HG02642 (cell line): Measurements from ENCODE around the gene HMGA1.

Source experiments
- ATAC-seq: cut with Tn5 transposase; IDR thresholded peaks from one replicate; pipeline ENCODE4 v1.9.1; 2021; ENCODE audit warnings: mild to moderate bottlenecking; ENCODE audit not compliant: unreplicated experiment, poor library complexity

HMGA1 gene

DNA sequence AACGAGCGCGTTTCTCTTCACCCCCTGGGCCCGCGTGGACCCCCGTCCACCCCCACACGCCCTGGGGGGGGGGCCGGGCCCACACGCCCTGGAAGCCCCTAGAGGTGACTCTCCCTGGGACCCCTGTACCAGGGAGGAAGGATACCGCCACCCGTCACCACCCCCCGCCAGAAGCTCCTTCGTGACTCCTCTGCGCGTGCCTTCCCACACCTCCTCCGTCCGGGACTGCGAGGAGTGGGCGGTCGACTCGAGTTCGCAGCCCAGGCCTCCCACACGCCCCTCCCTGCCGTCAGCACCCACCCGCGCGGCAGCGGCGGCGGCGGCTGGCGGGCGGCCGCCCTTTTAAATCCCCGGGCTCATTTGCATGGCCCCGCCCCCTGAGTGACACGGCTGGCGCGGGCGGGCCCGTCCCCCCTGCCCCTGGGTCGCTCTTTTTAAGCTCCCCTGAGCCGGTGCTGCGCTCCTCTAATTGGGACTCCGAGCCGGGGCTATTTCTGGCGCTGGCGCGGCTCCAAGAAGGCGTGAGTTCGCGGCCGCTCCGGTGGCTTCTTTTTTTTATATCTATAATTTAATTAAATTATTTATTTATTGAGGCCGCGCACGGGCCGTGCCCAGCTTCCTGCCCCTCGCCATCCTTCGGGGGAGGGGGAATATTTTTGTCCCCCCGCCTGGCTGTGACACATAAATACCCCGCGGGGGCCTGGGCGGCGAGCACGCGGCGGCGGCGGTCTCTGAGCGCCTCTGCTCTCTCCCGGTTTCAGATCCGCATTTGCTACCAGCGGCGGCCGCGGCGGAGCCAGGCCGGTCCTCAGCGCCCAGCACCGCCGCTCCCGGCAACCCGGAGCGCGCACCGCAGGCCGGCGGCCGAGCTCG is at the start of gene HMGA1:
Gene HMGA1 (plus strand): TSS at position 431 of the 873 bp plus-strand sequence. CDS start 3,908 bp downstream, outside the sequence.
- ATAC-seq = peak; percentile 63

- ATAC-seq = no peak
These were observed 46.7 kb upstream of the HMGA1 start for GRCh38 chr6:34189806-34190503.

GRCh38 chr6:34190504-34191122 is 46.1 kb upstream of the HMGA1 start:
- no peak for ATAC-seq

- no peak for ATAC-seq
These were observed 41.9 kb upstream of the HMGA1 start for GRCh38 chr6:34194772-34195171.

DNA sequence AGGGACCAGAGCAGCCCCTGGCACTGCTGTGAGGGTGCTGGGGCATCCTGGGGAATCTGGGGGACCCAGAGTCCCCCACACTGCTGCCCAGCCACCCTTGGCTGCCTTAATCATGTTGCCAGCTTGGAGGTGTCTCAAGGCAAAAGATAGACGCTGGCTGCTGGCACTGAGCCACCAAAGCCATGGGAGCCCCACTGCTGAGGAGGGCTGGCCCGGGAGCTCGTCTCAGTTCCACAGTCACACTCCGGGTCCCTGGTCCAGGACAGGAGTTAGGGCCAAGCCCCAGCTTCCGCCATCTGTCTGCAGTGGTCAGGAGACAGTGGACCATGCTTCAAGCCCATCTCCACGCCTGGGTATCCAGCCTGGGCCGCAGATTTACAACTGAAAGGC is 41.0 kb upstream of the HMGA1 start:
- ATAC-seq = no peak

DNA sequence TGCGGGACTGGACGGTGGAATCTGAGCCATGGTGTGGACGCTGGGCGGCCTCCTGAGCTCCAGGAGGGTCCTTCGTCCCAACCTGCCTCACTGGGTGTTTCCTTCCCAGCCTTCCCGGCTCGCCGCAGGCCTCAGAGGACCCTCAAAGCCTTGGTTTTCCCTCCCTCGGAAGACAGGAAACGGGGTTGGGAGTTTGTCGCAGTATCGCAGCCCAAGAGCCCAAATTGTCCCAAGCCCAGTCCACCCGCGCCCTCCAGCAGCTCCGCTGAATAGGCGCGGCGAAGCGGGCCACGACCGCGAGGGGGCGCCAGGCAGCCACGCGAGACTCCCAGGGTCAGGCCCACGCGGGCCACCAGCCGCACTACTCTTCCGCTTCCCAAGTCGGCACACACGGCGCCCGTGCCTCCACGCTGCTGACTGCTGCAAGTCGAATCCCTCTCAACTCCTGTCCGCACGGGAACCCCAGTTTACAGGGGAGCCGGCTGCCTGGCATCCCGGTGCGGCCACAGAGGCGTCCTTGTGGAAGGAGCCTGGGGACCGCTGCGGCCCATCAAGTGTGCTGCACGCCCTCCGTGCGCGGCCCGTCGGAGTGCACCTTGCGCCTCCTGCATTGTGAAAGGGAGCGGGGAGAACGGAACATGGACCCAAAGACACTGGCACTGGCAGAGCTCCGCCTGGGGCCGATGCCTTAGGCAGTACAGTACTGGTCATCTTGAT is 40.4 kb upstream of the HMGA1 start:
- peak; percentile 79 for ATAC-seq

- ATAC-seq = no peak
These were observed 39.9 kb upstream of the HMGA1 start for GRCh38 chr6:34196833-34197195.

DNA sequence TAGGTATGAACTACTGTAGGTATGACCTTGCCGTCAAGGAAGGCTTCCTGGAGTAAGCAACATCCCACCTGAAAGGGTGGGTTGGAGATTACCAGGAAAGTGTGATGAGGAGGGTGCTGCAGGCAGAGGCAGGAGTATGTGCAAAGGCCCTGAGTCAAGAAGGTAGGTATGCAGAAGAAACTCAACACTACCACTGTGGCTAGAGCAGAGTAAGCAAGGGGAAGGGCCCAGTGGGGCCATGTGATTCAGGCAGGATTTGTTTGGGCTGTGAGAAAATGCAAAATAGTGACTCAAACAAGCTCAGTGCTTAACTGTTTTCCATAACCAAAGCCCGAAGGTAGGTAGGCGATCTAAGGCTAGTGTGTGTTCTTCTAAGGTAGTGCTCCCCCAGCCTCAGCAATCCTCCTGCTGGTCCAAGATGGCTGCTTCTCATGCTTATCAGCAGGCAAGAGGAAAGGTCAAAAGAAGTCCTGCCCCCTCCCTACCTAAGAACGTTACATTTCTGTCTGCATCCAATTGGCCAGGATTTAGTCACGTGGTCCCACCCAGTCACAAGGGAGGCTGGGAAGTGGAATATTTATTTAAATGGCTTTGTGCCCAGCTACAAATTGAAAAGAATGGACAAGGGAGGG is 36.2 kb upstream of the HMGA1 start:
- ATAC-seq = no peak

DNA sequence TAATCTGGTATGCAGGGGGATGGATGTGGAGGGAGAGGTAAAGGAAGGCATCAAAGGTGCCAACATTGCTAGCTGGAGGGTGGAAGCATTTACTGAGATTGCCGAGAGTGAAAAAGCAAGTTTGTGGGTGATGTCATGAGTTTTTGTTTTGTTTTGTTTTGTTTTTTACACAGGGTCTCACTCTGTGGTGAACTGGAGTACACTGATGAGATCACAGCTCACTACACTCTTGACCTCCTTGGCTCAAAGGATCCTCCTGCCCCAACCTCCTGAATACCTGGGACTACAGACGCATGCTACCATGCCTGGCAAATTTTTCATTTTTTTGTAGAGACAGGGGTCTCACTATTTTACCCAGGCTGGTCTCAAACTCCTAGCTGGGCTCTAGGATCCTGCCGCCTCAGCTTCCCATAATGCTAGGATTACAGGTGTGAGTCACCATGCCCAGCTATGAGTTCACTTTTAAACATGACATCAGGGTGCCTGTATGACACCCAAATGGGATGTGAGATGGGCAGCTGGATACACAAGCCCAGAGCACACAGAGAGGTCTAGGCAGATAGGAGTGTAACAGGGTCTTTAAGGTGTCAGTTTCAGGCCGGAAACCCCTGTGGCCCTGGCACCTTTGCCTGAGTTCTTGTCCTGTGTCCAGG is 35.1 kb upstream of the HMGA1 start:
- ATAC-seq = no peak

- no peak for ATAC-seq
These were observed 34.1 kb upstream of the HMGA1 start for GRCh38 chr6:34202329-34203201.

DNA sequence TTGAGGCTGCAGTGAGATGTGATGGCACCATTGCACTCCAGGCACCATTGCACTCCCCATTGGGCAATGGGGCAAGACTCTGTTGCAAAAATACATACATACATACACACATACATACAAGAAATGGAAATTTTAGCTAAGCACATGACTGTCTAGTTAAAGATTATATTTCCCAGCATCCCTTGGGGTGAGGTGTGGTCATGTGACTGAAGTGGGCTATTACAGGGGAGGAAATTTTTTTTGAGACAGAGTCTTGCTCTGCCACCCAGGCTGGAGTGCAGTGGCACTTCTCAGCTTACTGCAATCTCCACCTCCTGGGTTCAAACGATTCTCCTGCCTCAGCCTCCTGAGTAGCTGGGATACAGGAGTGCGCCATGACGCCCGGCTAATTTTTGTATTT is 32.0 kb upstream of the HMGA1 start:
- no peak for ATAC-seq

DNA sequence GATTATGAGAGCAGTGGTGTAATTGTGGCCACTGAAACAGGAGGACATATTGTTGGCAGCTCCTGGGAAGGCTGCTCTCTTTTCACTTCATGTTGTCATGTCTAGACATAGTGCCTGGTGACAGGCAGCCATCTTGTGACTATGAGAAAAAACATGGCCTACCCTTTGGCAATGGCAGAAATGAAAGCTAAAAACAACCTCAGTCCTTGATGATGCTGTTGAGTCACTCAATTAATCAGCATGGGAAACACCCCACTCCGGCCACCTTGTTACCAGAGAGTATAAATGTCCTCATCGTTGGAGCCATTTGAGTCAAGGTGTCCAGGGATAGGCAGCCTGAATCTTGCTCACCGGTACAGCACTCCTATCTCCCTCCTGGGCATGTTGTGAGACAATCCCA is 31.2 kb upstream of the HMGA1 start:
- ATAC-seq = no peak

GRCh38 chr6:34205916-34206315 is 30.8 kb upstream of the HMGA1 start:
- no peak for ATAC-seq

- no peak for ATAC-seq
These were observed 29.9 kb upstream of the HMGA1 start for GRCh38 chr6:34206726-34207125.

DNA sequence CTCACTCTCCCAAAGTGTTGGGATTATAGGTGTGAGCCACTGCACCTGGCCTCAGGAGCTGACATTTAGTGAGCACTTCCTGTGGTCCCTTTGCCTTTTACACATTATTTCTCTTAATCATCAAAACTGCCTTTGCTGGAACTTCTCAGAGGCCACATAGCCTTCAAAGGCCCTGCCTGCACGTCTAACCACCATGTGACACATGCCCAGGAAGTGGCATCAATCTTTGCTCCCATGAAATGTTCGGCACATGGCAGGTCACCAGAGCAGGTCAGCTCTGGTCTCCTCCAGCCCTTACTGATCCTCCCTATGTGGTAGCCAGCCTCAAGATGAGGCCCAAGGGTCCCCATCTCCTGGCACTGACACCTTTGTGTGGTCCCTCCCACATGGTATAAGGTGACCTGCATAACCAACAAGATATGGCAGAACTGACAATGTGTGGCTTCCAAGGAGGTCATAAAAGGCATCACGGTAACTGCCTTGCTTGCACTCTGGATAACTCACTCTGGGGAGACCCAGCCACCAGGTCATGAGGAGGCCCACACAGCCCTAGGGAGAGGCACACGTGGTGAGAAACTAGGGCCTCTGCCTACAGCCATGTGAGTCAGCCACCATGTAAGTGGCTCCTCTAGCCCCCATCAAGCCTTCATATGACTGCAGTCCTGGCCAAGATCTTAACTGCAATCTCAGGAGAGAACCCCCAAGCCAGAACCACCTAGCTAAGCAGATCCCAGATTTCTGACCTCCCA is 28.8 kb upstream of the HMGA1 start:
- ATAC-seq = no peak

- no peak for ATAC-seq
These were observed 22.9 kb upstream of the HMGA1 start for GRCh38 chr6:34213772-34214171.

GRCh38 chr6:34218691-34219090 is 18.0 kb upstream of the HMGA1 start:
- ATAC-seq = no peak

GRCh38 chr6:34223381-34223955 is 13.2 kb upstream of the HMGA1 start:
- ATAC-seq = no peak
